Neuronal stem cell (in vitro differentiated cells): Measurements from ENCODE around the gene USP36.

Experiments used
- DNase-seq: peaks from one replicate; pipeline ENCODE4 v3.0.0-alpha.2; 2013; ENCODE audit warnings: low spot score
- H2AFZ ChIP-seq: one replicate; pipeline ENCODE4 v1.6.1; 2013; ENCODE audit warnings: mild to moderate bottlenecking, low read length, inconsistent platforms
- H2AK5ac ChIP-seq: 2 replicates; pipeline ENCODE4 v1.6.1; 2013; ENCODE audit warnings: low read depth, mild to moderate bottlenecking, inconsistent platforms, low read length, moderate library complexity, mixed read lengths
- H2BK120ac ChIP-seq: 2 replicates; pipeline ENCODE4 v1.6.1; 2013; ENCODE audit warnings: low read depth, mild to moderate bottlenecking, inconsistent platforms, low read length, moderate library complexity, mixed read lengths
- H2BK12ac ChIP-seq: one replicate; pipeline ENCODE4 v1.6.1; 2013; ENCODE audit warnings: low read length, inconsistent platforms
- H2BK15ac ChIP-seq: 2 replicates; pipeline ENCODE4 v1.6.1; 2013; ENCODE audit warnings: mild to moderate bottlenecking, low read length, inconsistent platforms, mixed read lengths
- H2BK5ac ChIP-seq: one replicate; pipeline ENCODE4 v1.6.1; 2013; ENCODE audit warnings: inconsistent platforms, mild to moderate bottlenecking, low read length, moderate library complexity
- H3K14ac ChIP-seq: one replicate; pipeline ENCODE4 v1.6.1; 2013; ENCODE audit warnings: low read length, inconsistent platforms
- H3K18ac ChIP-seq: 2 replicates; pipeline ENCODE4 v1.6.1; 2013; ENCODE audit warnings: low read length, inconsistent platforms
- H3K23ac ChIP-seq: 2 replicates; pipeline ENCODE4 v1.6.1; 2013; ENCODE audit warnings: low read depth, mild to moderate bottlenecking, mixed read lengths, low read length, inconsistent platforms; ENCODE audit not compliant: poor library complexity
- H3K27ac ChIP-seq: replicated peaks from 3 replicates; pipeline ENCODE4 v1.5.1; 2013; ENCODE audit warnings: low read length, inconsistent platforms
- H3K27me3 ChIP-seq, 3 experiments: 2 replicates each; pipeline ENCODE4 v1.6.1; 2013; ENCODE audit warnings: low read length in 3 of 3, mild to moderate bottlenecking in 2 of 3, inconsistent platforms in 1 of 3, low read depth in 1 of 3, mixed read lengths in 1 of 3, moderate library complexity in 1 of 3; ENCODE audit not compliant: control insufficient read depth in 3 of 3, insufficient read depth in 3 of 3
- H3K36me3 ChIP-seq, 2 donors: replicated peaks in 1 of 2; 2 replicates each; pipeline ENCODE4 v1.6.1; 2013; ENCODE audit warnings: low read length in 2 of 2; ENCODE audit not compliant: control insufficient read depth in 2 of 2, insufficient read depth in 2 of 2
- H3K4ac ChIP-seq: 2 replicates; pipeline ENCODE4 v1.6.1; 2013; ENCODE audit warnings: inconsistent platforms, mild to moderate bottlenecking, low read length, moderate library complexity
- H3K4me1 ChIP-seq, 2 donors: 1 replicate in 1 of 2; 2 replicates in 1 of 2; pipeline ENCODE4 v1.6.1; 2013; ENCODE audit warnings: low read length in 2 of 2, low read depth in 1 of 2; ENCODE audit not compliant: control insufficient read depth in 2 of 2, insufficient read depth in 1 of 2
- H3K4me2 ChIP-seq: one replicate; pipeline ENCODE4 v1.6.1; 2013; ENCODE audit warnings: mild to moderate bottlenecking, low read length, inconsistent platforms; ENCODE audit not compliant: insufficient read depth, poor library complexity, severe bottlenecking
- H3K4me3 ChIP-seq, 2 donors: 2 replicates each; pipeline ENCODE4 v1.5.1; 2013; ENCODE audit warnings: low read length in 2 of 2, mild to moderate bottlenecking in 2 of 2, inconsistent platforms in 1 of 2, moderate library complexity in 1 of 2
- H3K79me1 ChIP-seq: one replicate; pipeline ENCODE4 v1.6.1; 2013; ENCODE audit warnings: low read depth, mild to moderate bottlenecking, inconsistent platforms, low read length, moderate library complexity
- H3K9ac ChIP-seq: one replicate; pipeline ENCODE4 v1.6.1; 2013; ENCODE audit warnings: mild to moderate bottlenecking, low read depth, low read length, inconsistent platforms; ENCODE audit not compliant: poor library complexity
- H3K9me3 ChIP-seq, 2 donors: replicated peaks in 1 of 2; 2 replicates each; pipeline versions ENCODE3 to v1.6.1; 2013; ENCODE audit warnings: low read length in 2 of 2, mild to moderate bottlenecking in 2 of 2, inconsistent platforms in 1 of 2, low read depth in 1 of 2, mixed read lengths in 1 of 2, moderate library complexity in 1 of 2; ENCODE audit not compliant: control insufficient read depth in 2 of 2, insufficient read depth in 1 of 2
- H4K8ac ChIP-seq: one replicate; pipeline ENCODE4 v1.6.1; 2013; ENCODE audit warnings: low read depth, mild to moderate bottlenecking, inconsistent platforms, low read length, moderate library complexity
- H4K91ac ChIP-seq: one replicate; pipeline ENCODE4 v1.6.1; 2013; ENCODE audit warnings: low read length, low read depth, mild to moderate bottlenecking, inconsistent platforms; ENCODE audit not compliant: poor library complexity
- WGBS, 2 donors: extraction: QIAGEN DNeasy Blood & Tissue Kit; methylation state at CpG; one replicate each; pipeline ENCODE4 v1.1.7; 2013; ENCODE audit warnings: missing lambda C conversion rate in 2 of 2, mixed read lengths in 1 of 2; ENCODE audit not compliant: insufficient read length in 2 of 2, insufficient replicate concordance in 1 of 2; ENCODE audit errors: extremely low coverage in 2 of 2; 5-methylcytosine and 5-hydroxymethylcytosine counted together

USP36 gene

GRCh38 chr17:78836420-78837021 is 4.1 kb downstream of the USP36 start:
- Histone ChIP-seq H3K4me1 (peaks cover 3 to 9% of the 10 kb centered on the region in 2 donors), H3K4me3 (peak overlapping the region in 1 of 2 donors; percentile 41), H3K27me3 (no peaks in the 10 kb centered on the region), H2BK5ac (no peak overlapping the region), H4K8ac (no peak overlapping the region), H2AFZ (no peak overlapping the region), H3K9me3 (no peaks in the 10 kb centered on the region), H3K4me2 (no peak overlapping the region), H2AK5ac (no peak overlapping the region), H3K4ac (no peak overlapping the region), H3K9ac (no peak overlapping the region), H2BK120ac (no peak overlapping the region), H3K18ac (no peak overlapping the region), H2BK12ac (no peak overlapping the region), H4K91ac (no peak overlapping the region), H3K27ac (no peak overlapping the region), H3K36me3 (peaks cover 33 to 69% of the 10 kb centered on the region in 2 donors), H3K23ac (no peak overlapping the region), H3K79me1 (peaks cover 9% of the 10 kb centered on the region), H3K14ac (no peak overlapping the region), H2BK15ac (no peak overlapping the region)
- no CpG with 5 or more reads among the region's 5 CpGs for WGBS, 2 donors
- no peak for DNase-seq

- no peak overlapping the region for H3K18ac ChIP-seq
- H3K4me2 ChIP-seq, result no peak overlapping the region
- H4K8ac ChIP-seq, result no peak overlapping the region
- H4K91ac ChIP-seq, result no peak overlapping the region
- H3K4me1 ChIP-seq, result peaks cover under 1 to 7% of the 10 kb centered on the region in 2 donors
- H3K9ac ChIP-seq, result no peak overlapping the region
- no peaks in the 10 kb centered on the region for H3K9me3 ChIP-seq
- peaks cover 5% of the 10 kb centered on the region for H3K79me1 ChIP-seq
- H3K4me3 ChIP-seq, result no peak overlapping the region
- no peak overlapping the region for H2AFZ ChIP-seq
- H2BK5ac ChIP-seq, result no peak overlapping the region
- H2BK12ac ChIP-seq, result no peak overlapping the region
- no peak overlapping the region for H2BK15ac ChIP-seq
- no peak for DNase-seq
- no peaks in the 10 kb centered on the region for H3K27me3 ChIP-seq
- no peak overlapping the region for H2AK5ac ChIP-seq
- no peak overlapping the region for H3K23ac ChIP-seq
- H3K14ac ChIP-seq, result no peak overlapping the region
- no peak overlapping the region for H2BK120ac ChIP-seq
- H3K36me3 ChIP-seq, result peaks cover 33 to 85% of the 10 kb centered on the region in 2 donors
- H3K27ac ChIP-seq, result no peak overlapping the region
- no peak overlapping the region for H3K4ac ChIP-seq
- WGBS, 2 donors, result no CpG with 5 or more reads among the region's 8 CpGs
These were observed 6.0 kb downstream of the USP36 start for GRCh38 chr17:78834571-78834970.

GRCh38 chr17:78832541-78832810 is 8.1 kb downstream of the USP36 start:
- no peak overlapping the region for H3K9ac ChIP-seq
- no peak overlapping the region for H3K14ac ChIP-seq
- no peak overlapping the region for H3K18ac ChIP-seq
- H2BK5ac ChIP-seq, result no peak overlapping the region
- no peaks in the 10 kb centered on the region for H3K9me3 ChIP-seq
- no peaks in the 10 kb centered on the region for H3K27me3 ChIP-seq
- H2BK120ac ChIP-seq, result no peak overlapping the region
- no peak overlapping the region for H3K4ac ChIP-seq
- no peak overlapping the region for H2BK12ac ChIP-seq
- no peak overlapping the region for H3K4me3 ChIP-seq
- no peak overlapping the region for H3K27ac ChIP-seq
- DNase-seq, result no peak
- H3K4me1 ChIP-seq, result no peaks in the 10 kb centered on the region
- no CpG with 5 or more reads among the region's 2 CpGs for WGBS, 2 donors
- no peak overlapping the region for H2AK5ac ChIP-seq
- no peak overlapping the region for H4K91ac ChIP-seq
- H3K23ac ChIP-seq, result no peak overlapping the region
- H4K8ac ChIP-seq, result no peak overlapping the region
- no peak overlapping the region for H2BK15ac ChIP-seq
- H3K4me2 ChIP-seq, result no peak overlapping the region
- H3K79me1 ChIP-seq, result peaks cover 2% of the 10 kb centered on the region
- peaks cover 41 to 96% of the 10 kb centered on the region in 2 donors for H3K36me3 ChIP-seq
- no peak overlapping the region for H2AFZ ChIP-seq

DNA sequence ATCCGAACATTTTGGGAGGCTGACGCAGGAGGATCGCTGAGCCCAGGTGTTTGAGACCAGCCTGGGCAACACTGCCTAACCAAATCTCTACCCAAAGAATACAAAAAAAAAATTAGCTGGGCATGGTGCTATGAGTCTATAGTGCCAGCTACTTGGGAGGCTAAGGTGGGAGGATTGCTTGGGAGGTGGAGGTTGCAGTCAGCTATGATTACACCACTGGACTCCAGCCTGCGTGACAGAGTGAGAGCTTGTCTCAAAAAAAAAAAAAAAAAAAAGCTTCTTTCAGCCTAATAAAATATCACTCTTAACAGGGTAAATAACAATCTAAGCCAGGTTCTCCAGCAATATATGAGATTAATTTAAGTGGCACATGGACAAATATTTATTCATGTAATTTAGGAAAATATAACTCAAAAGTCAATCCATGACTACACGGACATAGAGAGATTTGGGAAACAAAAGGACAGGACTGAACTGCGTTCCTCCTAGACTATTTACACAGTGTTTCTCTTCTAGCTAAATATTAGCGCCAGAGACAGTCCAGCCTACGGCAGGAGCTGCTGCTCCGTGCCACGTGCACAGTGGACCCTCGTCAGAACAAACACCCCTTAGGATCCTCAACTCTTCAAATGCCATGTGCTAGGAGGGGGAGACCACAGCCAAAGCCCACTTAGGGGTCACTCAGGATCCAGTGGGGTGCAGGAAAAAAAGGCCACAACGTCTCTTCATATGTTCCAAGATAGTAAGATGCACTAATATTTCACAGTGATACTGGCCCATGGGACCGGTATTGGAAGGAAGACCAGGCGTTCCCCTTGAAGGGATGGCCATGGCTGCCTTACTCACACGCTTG is 8.7 kb downstream of the USP36 start:
- H3K79me1 ChIP-seq, result peaks cover 2% of the 10 kb centered on the region
- peaks cover 43 to 96% of the 10 kb centered on the region in 2 donors for H3K36me3 ChIP-seq
- H3K9ac ChIP-seq, result no peak overlapping the region
- H3K23ac ChIP-seq, result no peak overlapping the region
- H3K14ac ChIP-seq, result no peak overlapping the region
- no peaks in the 10 kb centered on the region for H3K4me1 ChIP-seq
- no peak overlapping the region for H2BK12ac ChIP-seq
- H2AFZ ChIP-seq, result no peak overlapping the region
- H3K4me2 ChIP-seq, result no peak overlapping the region
- no peak overlapping the region for H3K27ac ChIP-seq
- no peak overlapping the region for H3K4ac ChIP-seq
- H4K8ac ChIP-seq, result no peak overlapping the region
- no CpG with 5 or more reads among the region's 15 CpGs for WGBS, 2 donors
- no peak overlapping the region for H3K4me3 ChIP-seq
- no peak for DNase-seq
- H4K91ac ChIP-seq, result no peak overlapping the region
- no peaks in the 10 kb centered on the region for H3K9me3 ChIP-seq
- H2BK120ac ChIP-seq, result no peak overlapping the region
- no peak overlapping the region for H2BK5ac ChIP-seq
- H3K18ac ChIP-seq, result no peak overlapping the region
- H2AK5ac ChIP-seq, result no peak overlapping the region
- no peak overlapping the region for H2BK15ac ChIP-seq
- H3K27me3 ChIP-seq, result no peaks in the 10 kb centered on the region
